ENCODE results near the gene NRIP2.

Gene NRIP2

GRCh38 chr12:2796187-2796666, 38.6 kb downstream of the NRIP2 start:
- H3K4me1 ChIP-seq, result peaks cover 0 to 38% (median 19%) of the 10 kb centered on the region in 4 donors
- H3K27me3 ChIP-seq, result no peaks in the 10 kb centered on the region
- no peak for DNase-seq
- peak overlapping the region; percentile 82 to 95 for H3K4me3 ChIP-seq
- peaks cover 37 to 43% (median 40%) of the 10 kb centered on the region in 3 donors for H3K36me3 ChIP-seq
- H3K27ac ChIP-seq, result peak overlapping the region; percentile 88 to 91
- intact Hi-C loops (cut with DNase I; ENCODE audit: low total_unique reads), result no loop called here
- TF ChIP-seq, protein P1, sequence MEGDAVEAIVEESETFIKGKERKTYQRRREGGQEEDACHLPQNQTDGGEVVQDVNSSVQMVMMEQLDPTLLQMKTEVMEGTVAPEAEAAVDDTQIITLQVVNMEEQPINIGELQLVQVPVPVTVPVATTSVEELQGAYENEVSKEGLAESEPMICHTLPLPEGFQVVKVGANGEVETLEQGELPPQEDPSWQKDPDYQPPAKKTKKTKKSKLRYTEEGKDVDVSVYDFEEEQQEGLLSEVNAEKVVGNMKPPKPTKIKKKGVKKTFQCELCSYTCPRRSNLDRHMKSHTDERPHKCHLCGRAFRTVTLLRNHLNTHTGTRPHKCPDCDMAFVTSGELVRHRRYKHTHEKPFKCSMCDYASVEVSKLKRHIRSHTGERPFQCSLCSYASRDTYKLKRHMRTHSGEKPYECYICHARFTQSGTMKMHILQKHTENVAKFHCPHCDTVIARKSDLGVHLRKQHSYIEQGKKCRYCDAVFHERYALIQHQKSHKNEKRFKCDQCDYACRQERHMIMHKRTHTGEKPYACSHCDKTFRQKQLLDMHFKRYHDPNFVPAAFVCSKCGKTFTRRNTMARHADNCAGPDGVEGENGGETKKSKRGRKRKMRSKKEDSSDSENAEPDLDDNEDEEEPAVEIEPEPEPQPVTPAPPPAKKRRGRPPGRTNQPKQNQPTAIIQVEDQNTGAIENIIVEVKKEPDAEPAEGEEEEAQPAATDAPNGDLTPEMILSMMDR (IDR thresholded peaks at IDR 0.05), result no peak
- no peaks in the 10 kb centered on the region for H3K9me3 ChIP-seq

GRCh38 chr12:2795291-2796186, 39.3 kb downstream of the NRIP2 start:
- H3K9me3 ChIP-seq, result no peaks in the 10 kb centered on the region
- peaks cover 0 to 33% (median 19%) of the 10 kb centered on the region in 4 donors for H3K4me1 ChIP-seq
- H3K36me3 ChIP-seq, result peaks cover 30 to 36% (median 33%) of the 10 kb centered on the region in 3 donors
- peak; percentile 81 to 92 for DNase-seq
- H3K27ac ChIP-seq, result peak overlapping the region; percentile 88 to 91
- intact Hi-C loops (cut with DNase I; ENCODE audit: low total_unique reads), result no loop called here
- H3K27me3 ChIP-seq, result no peaks in the 10 kb centered on the region
- peak overlapping the region; percentile 82 to 95 for H3K4me3 ChIP-seq
- TF ChIP-seq, protein P1 (IDR thresholded peaks at IDR 0.05), result no peak

- Histone ChIP-seq H3K9me3 (no peaks in the 10 kb centered on the region), H3K4me1 (peaks cover 0 to 30% (median 17%) of the 10 kb centered on the region in 4 donors), H3K27ac (peak within 1 kb of the TSS; percentile 88 to 91), H3K36me3 (peaks cover 23 to 29% (median 26%) of the 10 kb centered on the region in 3 donors), H3K4me3 (peak within 1 kb of the TSS; percentile 82 to 95), H3K27me3 (no peaks in the 10 kb centered on the region)
- TF ChIP-seq, protein P1 (IDR thresholded peaks at IDR 0.05), result no peak
- intact Hi-C loops (cut with DNase I; ENCODE audit: low total_unique reads), result no loop called here
- peak; percentile 90 to 96 for DNase-seq
Observed at GRCh38 chr12:2794736-2795289, 40.0 kb downstream of the NRIP2 start, which contains the start of gene FKBP4. Gene FKBP4 (plus strand): TSS chr12:2794970. CDS start chr12:2795140, 170 bp downstream.

DNA sequence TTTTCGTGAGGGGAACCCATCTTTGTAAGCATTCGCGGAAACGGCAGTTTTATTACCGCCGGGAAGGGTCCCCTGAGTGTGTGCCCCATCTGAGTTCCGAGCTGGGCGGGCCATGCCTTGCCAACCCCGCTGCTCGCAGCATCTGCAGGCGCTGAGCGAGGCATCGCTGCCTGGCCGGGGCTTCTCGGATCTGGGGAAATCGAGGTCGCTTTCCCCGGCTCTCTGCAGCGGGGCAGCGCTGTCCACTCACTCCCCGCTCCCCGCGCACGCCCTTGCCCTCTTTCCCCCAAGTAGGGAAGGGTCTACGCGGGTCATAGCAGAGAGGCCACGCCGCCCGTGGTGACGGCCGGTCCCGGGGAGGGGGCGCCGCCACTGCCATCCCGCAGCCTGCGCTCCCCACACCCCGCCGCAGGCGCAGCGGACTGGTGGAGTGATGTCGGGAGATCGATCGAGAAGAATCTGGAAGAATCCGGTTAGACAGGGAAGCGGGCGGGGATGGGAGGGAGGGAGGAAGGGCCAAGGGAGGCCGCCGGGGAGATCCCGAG, 40.6 kb downstream of the NRIP2 start:
- Histone ChIP-seq H3K27ac (peak overlapping the region; percentile 88 to 91), H3K9me3 (no peaks in the 10 kb centered on the region), H3K4me3 (peak overlapping the region; percentile 82 to 95), H3K4me1 (peaks cover 0 to 30% (median 15%) of the 10 kb centered on the region in 4 donors), H3K27me3 (no peaks in the 10 kb centered on the region), H3K36me3 (peaks cover 17 to 23% (median 21%) of the 10 kb centered on the region in 3 donors)
- peak in 1 of 2 donors; percentile 23 for DNase-seq
- TF ChIP-seq, protein P1 (IDR thresholded peaks at IDR 0.05), result peak in 1 of 2 experiments; percentile 7
- intact Hi-C loops (cut with DNase I; ENCODE audit: low total_unique reads), result no loop called here

- Histone ChIP-seq H3K4me1 (peaks cover 0 to 30% (median 15%) of the 10 kb centered on the region in 4 donors), H3K36me3 (peaks cover 11 to 16% (median 14%) of the 10 kb centered on the region in 3 donors), H3K27ac (no peak overlapping the region), H3K9me3 (no peaks in the 10 kb centered on the region), H3K27me3 (no peaks in the 10 kb centered on the region), H3K4me3 (no peak overlapping the region)
- no peak for DNase-seq
- intact Hi-C loops (cut with DNase I; ENCODE audit: low total_unique reads), result no loop called here
- TF ChIP-seq, protein P1 (IDR thresholded peaks at IDR 0.05), result no peak
Observed at GRCh38 chr12:2793561-2793960, 41.3 kb downstream of the NRIP2 start.

Data from tibial artery (tissue), 4 donors.